GM23338 (cell line): ENCODE measurements around the gene CDC14A. TPM values are rescaled to one million over a fixed set of nuclear protein-coding genes. Genes with fewer than 3 reads are reported as not detected.

Source experiments
- ATAC-seq: fragments of 200-7000 bp; cut with Tn5 transposase; 3 replicates; pipeline ENCODE4 v1.9.1; 2020
- DNase-seq: peaks from one replicate; pipeline ENCODE4 v3.0.0-alpha.2; 2015; ENCODE audit warnings: low spot score
- H2AFZ ChIP-seq: fragments of 200-600 bp; sonication (generic); 2 replicates; pipeline ENCODE4 v1.8.0; 2016; ENCODE audit warnings: antibody characterized with exemption, mild to moderate bottlenecking, moderate library complexity
- H3F3A ChIP-seq: fragments of 200-600 bp; sonication (generic); replicated peaks from 2 replicates; pipeline ENCODE4 v1.8.0; 2017; ENCODE audit warnings: antibody characterized with exemption, mixed run types, low read depth
- H3K27ac ChIP-seq: fragments of 200-600 bp; sonication (generic); 2 replicates; pipeline ENCODE4 v1.6.1; 2016; ENCODE audit warnings: low read depth
- H3K27me3 ChIP-seq: fragments of 200-600 bp; sonication (generic); 2 replicates; pipeline ENCODE4 v1.8.0; 2016; ENCODE audit warnings: mild to moderate bottlenecking, mixed run types, moderate library complexity; ENCODE audit not compliant: insufficient read depth
- H3K36me3 ChIP-seq: fragments of 200-600 bp; sonication (generic); 2 replicates; pipeline ENCODE4 v1.8.0; 2016; ENCODE audit warnings: mild to moderate bottlenecking; ENCODE audit not compliant: insufficient read depth
- H3K4me1 ChIP-seq: fragments of 200-600 bp; sonication (generic); 2 replicates; pipeline ENCODE4 v1.8.0; 2016; ENCODE audit warnings: mild to moderate bottlenecking, moderate library complexity; ENCODE audit not compliant: insufficient read depth
- H3K4me2 ChIP-seq: fragments of 200-600 bp; sonication (generic); 2 replicates; pipeline ENCODE4 v1.7.1; 2017; ENCODE audit warnings: mixed run types
- H3K4me3 ChIP-seq: fragments of 200-600 bp; sonication (generic); 2 replicates; pipeline ENCODE4 v1.6.1; 2016; ENCODE audit warnings: mixed run types
- H3K79me2 ChIP-seq: fragments of 200-600 bp; sonication (generic); replicated peaks from 2 replicates; pipeline ENCODE4 v1.8.0; 2017; ENCODE audit warnings: mild to moderate bottlenecking; ENCODE audit not compliant: insufficient read depth
- H3K9me2 ChIP-seq: fragments of 200-600 bp; sonication (generic); 2 replicates; pipeline ENCODE4 v1.8.0; 2017; ENCODE audit not compliant: insufficient read depth
- H4K20me1 ChIP-seq: fragments of 200-600 bp; sonication (generic); replicated peaks from 2 replicates; pipeline ENCODE4 v1.8.0; 2017; ENCODE audit warnings: mild to moderate bottlenecking; ENCODE audit not compliant: insufficient read depth
- H3K27ac Mint-ChIP-seq: 2 replicates; pipeline ENCODE4 v1.8.0; 2020; ENCODE audit warnings: inconsistent platforms, mild to moderate bottlenecking, moderate library complexity, mixed read lengths
- H3K27me3 Mint-ChIP-seq: 3 replicates; pipeline ENCODE4 v1.8.0; 2022; ENCODE audit warnings: low read depth, mild to moderate bottlenecking, moderate library complexity, mixed read lengths, inconsistent platforms; ENCODE audit not compliant: insufficient read depth, poor library complexity
- H3K36me3 Mint-ChIP-seq: 3 replicates; pipeline ENCODE4 v1.8.0; 2021; ENCODE audit warnings: low read depth, mild to moderate bottlenecking, inconsistent platforms, moderate library complexity, mixed read lengths
- H3K4me1 Mint-ChIP-seq: 3 replicates; pipeline ENCODE4 v1.8.0; 2020; ENCODE audit warnings: mild to moderate bottlenecking, inconsistent platforms, mixed read lengths
- H3K4me3 Mint-ChIP-seq: 3 replicates; pipeline ENCODE4 v1.8.0; 2021; ENCODE audit warnings: moderate library complexity, mild to moderate bottlenecking, inconsistent platforms, mixed read lengths
- H3K9me3 Mint-ChIP-seq: 3 replicates; pipeline ENCODE4 v1.8.0; 2020; ENCODE audit warnings: moderate library complexity, mild to moderate bottlenecking, inconsistent platforms, mixed read lengths
- CREB1 ChIP-seq: fragments of 250-450 bp; sonication (Bioruptor Pico); IDR thresholded peaks from 2 replicates; pipeline ENCODE4 v1.5.0; 2020; ENCODE audit warnings: low read depth, mild to moderate bottlenecking, moderate library complexity
- CTCF ChIP-seq, 2 experiments: fragments of 200-600 bp in 1 of 2; sonication (generic) in 1 of 2; conservative IDR thresholded peaks; 2 replicates each; pipeline versions ENCODE4 v1.5.1 to v1.6.1; 2016 to 2017; ENCODE audit warnings: antibody characterized with exemption in 2 of 2, low read depth in 2 of 2, mild to moderate bottlenecking in 2 of 2, moderate library complexity in 1 of 2
- ETS1 ChIP-seq: IDR thresholded peaks from 2 replicates; pipeline ENCODE4 v1.6.1; 2016; ENCODE audit warnings: antibody characterized with exemption
- EZH2 ChIP-seq: fragments of 200-600 bp; sonication (generic); IDR thresholded peaks from one replicate; pipeline ENCODE4 v1.8.0; 2017; ENCODE audit warnings: antibody characterized with exemption, mild to moderate bottlenecking, low read depth; ENCODE audit not compliant: unreplicated experiment
- EZH2phosphoT487 ChIP-seq: fragments of 200-600 bp; sonication (generic); IDR thresholded peaks from one replicate; pipeline ENCODE4 v1.8.1; 2018; ENCODE audit warnings: antibody characterized with exemption; ENCODE audit not compliant: unreplicated experiment
- JUNB ChIP-seq: IDR thresholded peaks from one replicate; pipeline ENCODE4 v1.6.1; 2016; ENCODE audit warnings: antibody characterized with exemption; ENCODE audit not compliant: unreplicated experiment
- NANOG ChIP-seq: IDR thresholded peaks from 2 replicates; pipeline ENCODE4 v1.6.1; 2016; ENCODE audit warnings: antibody characterized with exemption, borderline replicate concordance
- POLR2AphosphoS5 ChIP-seq: IDR thresholded peaks from 2 replicates; pipeline ENCODE4 v1.6.1; 2016; ENCODE audit warnings: antibody characterized with exemption, low read depth
- REST ChIP-seq: IDR thresholded peaks from one replicate; pipeline ENCODE4 v1.6.1; 2018; ENCODE audit warnings: antibody characterized with exemption; ENCODE audit not compliant: unreplicated experiment
- STAT1 ChIP-seq: IDR thresholded peaks from one replicate; pipeline ENCODE4 v1.6.1; 2016; ENCODE audit warnings: antibody characterized with exemption; ENCODE audit not compliant: unreplicated experiment
- ZNF331 ChIP-seq: fragments of 250-450 bp; sonication (Bioruptor Pico); IDR thresholded peaks from 2 replicates; pipeline ENCODE4 v1.5.0; 2020; ENCODE audit warnings: low read depth, mild to moderate bottlenecking, moderate library complexity
- ZNF462 ChIP-seq: fragments of 250-450 bp; sonication (Bioruptor Pico); IDR thresholded peaks from 2 replicates; pipeline ENCODE4 v1.5.0; 2020; ENCODE audit warnings: mild to moderate bottlenecking, moderate library complexity
- polyA plus RNA-seq: library from polyadenylated mRNA; unstranded; fragments of >200 nt; fragmentation: Nextera tagmentation; extraction: Ambion mirVana; gene quantifications from 2 replicates; pipeline ENCODE4 v1.2.1, GENCODE V29; 2016
- total RNA-seq: library from RNA; depleted of rRNA; stranded (reverse); fragments of >200 nt; shearing (Covaris generic); gene quantifications from 2 replicates; pipeline ENCODE4 v1.2.3, GENCODE V29; 2014

The CDC14A gene
- total and polyA plus RNA-seq, 2 experiments from 2014 or later = 11.1 to 20.8 TPM

GRCh38 chr1:100415498-100415778, 63.1 kb downstream of the CDC14A start:
- Histone ChIP-seq H2AFZ (no peak overlapping the region), H3K27me3 (no peaks in the 10 kb centered on the region), H3K4me2 (no peak overlapping the region), H3K27ac (no peak overlapping the region), H3K4me1 (peaks cover 12% of the 10 kb centered on the region), H3K36me3 (no peaks in the 10 kb centered on the region), H3K9me2 (no peaks in the 10 kb centered on the region), H3K4me3 (no peak overlapping the region), H3K79me2 (no peaks in the 10 kb centered on the region), H3F3A (no peaks in the 10 kb centered on the region), H4K20me1 (no peaks in the 10 kb centered on the region)
- Mint-ChIP-seq H3K9me3 (no peaks in the 10 kb centered on the region), H3K4me3 (no peak overlapping the region), H3K4me1 (peaks cover 24% of the 10 kb centered on the region), H3K27ac (no peak overlapping the region), H3K36me3 (no peaks in the 10 kb centered on the region), H3K27me3 (peaks cover 6% of the 10 kb centered on the region)
- no peak for TF ChIP-seq ETS1
- TF ChIP-seq CREB1 (CRISPR knock-in tag) = no peak
- TF ChIP-seq ZNF331 (CRISPR knock-in tag) = no peak
- TF ChIP-seq EZH2 = no peak
- TF ChIP-seq JUNB = no peak
- no peak for TF ChIP-seq STAT1
- no peak for TF ChIP-seq ZNF462 (CRISPR knock-in tag)
- TF ChIP-seq CTCF (conservative IDR thresholded peaks at IDR 0.05; ENCODE audit: low read depth in 2 of 2) = no peak
- no peak for TF ChIP-seq EZH2phosphoT487
- TF ChIP-seq REST = no peak
- TF ChIP-seq NANOG = no peak
- TF ChIP-seq POLR2AphosphoS5 = no peak
- ATAC-seq (no peak), DNase-seq (no peak)
